Pancreas (tissue), 10 donors: ENCODE data around the gene PXDC1. TPM values are rescaled to one million over a fixed set of nuclear protein-coding genes. Genes with fewer than 3 reads are reported as not detected.
A peak's percentile ranks its signal among the peaks of the same experiment; 100 is the strongest.

Source experiments
- ATAC-seq, 4 donors: fragments of 200-7000 bp; cut with Tn5 transposase; one replicate each; pipeline versions ENCODE4 v1.8.0 to v1.9.1; 2020; ENCODE audit warnings: mild to moderate bottlenecking in 4 of 4, moderate library complexity in 4 of 4
- DNase-seq, 6 donors: peaks; one replicate each; pipeline ENCODE4 v3.0.0-alpha.2; 2020
- FAIRE-seq: peaks from 2 replicates; lab custom pipeline; 2012; peaks lifted over from hg19 to GRCh38; lab: Jason Lieb, UNC
- H3K27ac ChIP-seq, 4 donors: fragments of 200-600 bp; sonication (generic); 1 replicate in 3 of 4; 2 replicates in 1 of 4; pipeline versions ENCODE4 v1.5.0 to v1.8.0; 2020
- H3K27me3 ChIP-seq, 4 donors: fragments of 200-600 bp; one replicate each; pipeline ENCODE4 v1.8.0; 2021
- H3K36me3 ChIP-seq, 3 donors: fragments of 200-600 bp; sonication (generic) in 1 of 3; one replicate each; pipeline versions ENCODE4 v1.5.0 to v1.8.0; 2020 to 2021
- H3K4me1 ChIP-seq, 3 donors: fragments of 200-600 bp; one replicate each; pipeline ENCODE4 v1.8.0; 2021
- H3K4me3 ChIP-seq, 4 donors: fragments of 200-600 bp; sonication (generic) in 2 of 4; one replicate each; pipeline versions ENCODE4 v1.5.0 to v1.8.0; 2020 to 2021
- H3K9me3 ChIP-seq, 4 donors: fragments of 200-600 bp; one replicate each; pipeline ENCODE4 v1.8.0; 2021
- WGBS, 2 donors: extraction: QIAGEN DNeasy Blood & Tissue Kit; methylation state at CpG; one replicate each; pipeline ENCODE4 v1.1.7; 2013; 5-methylcytosine and 5-hydroxymethylcytosine counted together
- intact Hi-C, 3 donors: fragments of 100-400 bp; cut with DNase I; formaldehyde crosslinking; loops; one replicate each; pipeline versions ENCODE4 v1.11.1 to v1.14.2; 2022
- polyA plus RNA-seq, 2 donors: library from polyadenylated mRNA; stranded (reverse); fragments of 200-250 nt; gene quantifications; one replicate each; pipeline ENCODE4 v1.2.3, GENCODE V29; 2013
- total RNA-seq, 6 donors: library from RNA; stranded (reverse); fragmentation: NEBNext Ultra II Directional in 4 of 6; extraction: Animal tissue kit (Norgen Biotek cat#: 25700) in 4 of 6; gene quantifications; one replicate each; pipeline versions ENCODE4 v1.2.1 to v1.2.4, GENCODE V29; 2021 to 2023
- TF ChIP-seq, protein P1 (sequence below), 4 donors: fragments of 200-600 bp; sonication (generic) in 3 of 4; IDR thresholded peaks; one replicate each; pipeline versions ENCODE4 v1.5.0 to v1.8.0; 2021; ENCODE audit warnings: antibody characterized with exemption in 4 of 4
- donor health status: healthy with polysubstance abuse.
- donor health status: DM: no; HTN: no; CAD: no; lungs with moderate emphysema.
- donor health status: DM: no; HTN: no; CAD: no.
- donor health status: control.
- donor health status: control.
- donor health status: Bipolar disorder and iron deficiency.
- donor health status: DM: yes; HTN: yes; CAD: no.
- donor health status: DM: no; HTN: no; CAD: no.
- donor health status: DM: no; HTN: no; CAD: no.
- donor health status: DM: yes; HTN: yes; CAD: no.

Gene PXDC1
- total and polyA plus RNA-seq, 8 donors: 5.2 to 19.7 (median 11.1) TPM

DNA sequence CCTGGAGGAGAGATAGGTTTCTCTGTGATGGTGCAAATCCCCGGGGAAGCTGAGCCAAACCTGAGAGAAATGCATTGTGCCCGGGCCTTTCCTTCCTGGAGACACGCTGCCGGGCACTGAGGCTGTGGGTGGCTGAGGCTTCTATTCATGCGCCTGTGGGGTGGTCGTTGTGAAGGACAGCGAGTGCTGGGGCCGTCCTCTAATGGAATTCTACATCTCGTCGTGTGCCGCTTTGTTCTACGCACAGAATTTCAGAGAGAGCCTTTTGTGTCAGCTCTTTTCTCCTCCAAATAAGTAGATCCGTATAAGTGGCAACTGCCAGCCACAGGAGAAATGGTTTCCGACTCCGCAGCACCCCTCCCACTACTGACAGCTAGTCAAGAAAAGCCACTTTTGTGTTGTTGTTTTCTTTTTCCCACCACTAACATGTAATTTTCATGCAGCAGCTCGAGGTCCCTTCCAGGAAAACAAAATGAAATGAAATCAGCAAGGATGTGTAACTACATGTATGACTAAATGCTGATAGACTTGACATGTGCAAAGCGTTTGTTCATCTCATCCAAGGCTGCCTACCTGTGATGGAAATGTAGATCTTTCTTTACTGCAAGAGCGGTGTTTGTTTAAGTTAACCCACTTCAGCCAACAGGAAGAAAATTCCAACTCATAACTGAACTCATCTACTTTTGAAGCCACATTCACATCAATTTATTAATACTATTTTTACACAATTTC lies 26.4 kb upstream of the PXDC1 start:
- Histone ChIP-seq H3K4me3 (no peak overlapping the region), H3K9me3 (no peaks in the 10 kb centered on the region), H3K4me1 (no peaks in the 10 kb centered on the region), H3K27ac (no peak overlapping the region), H3K27me3 (no peaks in the 10 kb centered on the region), H3K36me3 (no peaks in the 10 kb centered on the region)
- ATAC-seq: no peak
- 77 to 78% methylated on average over 18 of the region's 18 CpGs for WGBS, 2 donors
- intact Hi-C loops: no loop called here
- DNase-seq: no peak
- FAIRE-seq: no peak
- TF ChIP-seq, protein P1, sequence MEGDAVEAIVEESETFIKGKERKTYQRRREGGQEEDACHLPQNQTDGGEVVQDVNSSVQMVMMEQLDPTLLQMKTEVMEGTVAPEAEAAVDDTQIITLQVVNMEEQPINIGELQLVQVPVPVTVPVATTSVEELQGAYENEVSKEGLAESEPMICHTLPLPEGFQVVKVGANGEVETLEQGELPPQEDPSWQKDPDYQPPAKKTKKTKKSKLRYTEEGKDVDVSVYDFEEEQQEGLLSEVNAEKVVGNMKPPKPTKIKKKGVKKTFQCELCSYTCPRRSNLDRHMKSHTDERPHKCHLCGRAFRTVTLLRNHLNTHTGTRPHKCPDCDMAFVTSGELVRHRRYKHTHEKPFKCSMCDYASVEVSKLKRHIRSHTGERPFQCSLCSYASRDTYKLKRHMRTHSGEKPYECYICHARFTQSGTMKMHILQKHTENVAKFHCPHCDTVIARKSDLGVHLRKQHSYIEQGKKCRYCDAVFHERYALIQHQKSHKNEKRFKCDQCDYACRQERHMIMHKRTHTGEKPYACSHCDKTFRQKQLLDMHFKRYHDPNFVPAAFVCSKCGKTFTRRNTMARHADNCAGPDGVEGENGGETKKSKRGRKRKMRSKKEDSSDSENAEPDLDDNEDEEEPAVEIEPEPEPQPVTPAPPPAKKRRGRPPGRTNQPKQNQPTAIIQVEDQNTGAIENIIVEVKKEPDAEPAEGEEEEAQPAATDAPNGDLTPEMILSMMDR (IDR thresholded peaks at IDR 0.05): no peak

DNA sequence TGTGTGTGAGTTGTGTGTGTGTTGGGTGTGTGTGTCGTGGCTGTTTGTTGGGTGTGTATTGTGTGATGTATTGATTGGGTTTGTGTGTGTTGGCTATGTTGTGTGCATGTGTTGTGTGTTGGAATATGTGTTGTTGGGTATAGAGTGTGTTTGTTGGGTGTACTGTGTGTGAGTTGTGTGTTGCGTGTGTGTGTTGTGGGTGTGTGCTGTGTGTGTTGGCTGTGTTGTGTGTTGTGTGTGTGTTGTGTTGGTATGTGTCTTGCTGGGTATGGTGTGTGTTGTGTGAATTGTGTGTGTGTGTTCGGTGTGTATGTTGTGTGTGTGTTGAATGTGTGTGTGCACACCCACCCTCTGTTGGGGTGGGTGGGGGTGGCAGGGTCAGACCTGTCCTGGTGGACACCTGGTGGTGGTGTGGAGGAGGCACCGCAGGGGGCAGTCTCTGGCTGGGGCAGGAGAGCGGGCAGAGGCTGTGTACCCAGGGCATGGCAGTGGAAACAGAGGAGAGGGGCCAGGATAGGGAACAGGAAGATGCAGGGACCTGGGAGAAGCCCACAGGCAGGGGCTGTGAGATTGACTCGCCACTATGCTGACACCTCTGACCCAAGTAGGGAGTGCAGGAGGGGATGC lies 25.5 kb upstream of the PXDC1 start:
- TF ChIP-seq, protein P1 (IDR thresholded peaks at IDR 0.05): no peak
- no peak for FAIRE-seq
- ATAC-seq: peak in 1 of 4 donors; percentile 15
- Histone ChIP-seq H3K27me3 (no peaks in the 10 kb centered on the region), H3K4me3 (no peak overlapping the region), H3K9me3 (no peaks in the 10 kb centered on the region), H3K4me1 (no peaks in the 10 kb centered on the region), H3K36me3 (no peaks in the 10 kb centered on the region), H3K27ac (no peak overlapping the region)
- intact Hi-C loops: no loop called here
- WGBS, 2 donors: 78 to 83% methylated on average over 6 of the region's 6 CpGs
- DNase-seq: no peak

DNA sequence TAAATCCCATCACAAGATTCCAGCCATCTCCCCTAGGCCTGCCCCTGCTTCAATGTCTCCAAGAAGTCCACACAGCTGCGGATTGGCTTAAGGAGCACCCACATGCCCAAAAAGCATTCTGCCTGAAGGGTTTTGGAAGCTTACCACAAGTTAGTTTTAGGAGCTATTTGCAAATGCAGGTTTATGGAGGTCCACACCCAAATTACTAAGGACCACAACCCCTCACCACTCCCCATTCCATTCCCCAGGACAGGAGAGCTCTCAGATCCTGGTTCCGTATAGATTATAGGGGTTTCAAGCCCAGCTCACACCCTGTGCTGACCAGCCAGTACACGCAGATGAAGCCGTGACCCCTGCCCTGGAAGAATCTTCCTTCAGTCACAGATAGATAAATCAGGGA lies 24.3 kb upstream of the PXDC1 start:
- no peak for DNase-seq
- WGBS, 2 donors: 95% methylated on average over 4 of the region's 4 CpGs
- H3K27me3 ChIP-seq: no peaks in the 10 kb centered on the region
- no peak overlapping the region for H3K4me3 ChIP-seq
- no peak overlapping the region for H3K27ac ChIP-seq
- TF ChIP-seq, protein P1 (IDR thresholded peaks at IDR 0.05): no peak
- no peaks in the 10 kb centered on the region for H3K36me3 ChIP-seq
- no peaks in the 10 kb centered on the region for H3K9me3 ChIP-seq
- no peak for FAIRE-seq
- H3K4me1 ChIP-seq: no peaks in the 10 kb centered on the region
- ATAC-seq: no peak
- intact Hi-C loops: no loop called here

DNA sequence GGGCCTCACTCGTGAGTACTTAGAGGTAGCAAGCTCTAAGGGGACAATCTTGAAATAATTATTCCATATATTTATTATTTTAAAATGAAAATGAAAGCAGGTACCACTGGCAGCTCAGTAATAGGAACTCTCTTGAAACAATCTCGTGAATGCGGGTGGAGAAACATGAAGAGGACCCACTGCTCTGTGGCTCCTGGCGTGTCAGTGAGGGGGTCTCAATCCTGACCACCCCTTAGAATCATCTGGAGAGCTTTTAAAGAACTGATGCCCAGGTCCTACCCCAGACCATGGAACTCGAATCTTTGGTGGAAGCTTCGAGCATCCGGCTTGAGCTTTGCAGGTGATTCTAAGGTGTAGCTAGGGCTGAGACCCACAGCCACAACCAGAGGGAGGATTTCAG lies 23.9 kb upstream of the PXDC1 start:
- intact Hi-C loops: no loop called here
- WGBS, 2 donors: 89 to 90% methylated on average over 7 of the region's 7 CpGs
- Histone ChIP-seq H3K4me3 (no peak overlapping the region), H3K9me3 (no peaks in the 10 kb centered on the region), H3K36me3 (no peaks in the 10 kb centered on the region), H3K4me1 (no peaks in the 10 kb centered on the region), H3K27ac (no peak overlapping the region), H3K27me3 (no peaks in the 10 kb centered on the region)
- FAIRE-seq (no peak), ATAC-seq (no peak), DNase-seq (no peak)
- TF ChIP-seq, protein P1 (IDR thresholded peaks at IDR 0.05): no peak
